ENCODE measurements around the gene VIM.
A peak's percentile ranks its signal among the peaks of the same experiment; 100 is the strongest.
"Not testable (repeated sequence)": the region's sequence is repeated elsewhere in the genome, so short reads cannot be mapped to it uniquely, and the experiment has no call there.

VIM gene

DNA sequence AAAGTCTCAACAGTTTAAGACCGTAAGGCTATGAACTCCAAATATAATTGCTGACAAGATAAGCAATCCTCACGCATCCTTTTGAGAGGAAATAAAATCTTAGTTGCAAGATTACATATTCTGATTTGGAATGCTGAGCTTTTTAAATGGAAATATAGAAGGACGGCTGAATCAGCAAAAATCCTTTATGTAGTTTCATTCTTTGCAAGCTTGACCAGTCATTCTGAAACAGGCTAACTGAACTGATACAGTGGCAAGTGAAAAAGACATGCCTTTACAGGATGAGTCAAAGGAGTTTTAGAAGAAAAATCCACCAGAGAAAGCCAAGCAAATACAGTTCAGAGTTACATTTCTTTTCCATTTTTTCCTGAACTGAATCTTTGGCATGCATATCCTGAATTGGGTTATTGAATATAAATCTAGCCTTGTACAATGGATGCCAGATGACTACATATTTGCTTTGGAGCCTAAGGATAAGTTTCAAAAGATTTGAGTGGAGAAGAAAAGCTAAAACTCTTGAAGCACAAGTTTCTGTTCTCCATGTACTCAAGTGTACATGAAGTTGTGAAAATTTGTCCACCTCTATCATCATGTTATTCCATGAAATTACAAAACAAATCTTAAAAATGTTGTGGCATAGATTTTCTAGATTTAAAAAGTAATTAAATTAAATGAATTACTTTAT, 4.4 kb downstream of the VIM start:
- no peak for DNase-seq (ENCODE audit: low spot score)

DNA sequence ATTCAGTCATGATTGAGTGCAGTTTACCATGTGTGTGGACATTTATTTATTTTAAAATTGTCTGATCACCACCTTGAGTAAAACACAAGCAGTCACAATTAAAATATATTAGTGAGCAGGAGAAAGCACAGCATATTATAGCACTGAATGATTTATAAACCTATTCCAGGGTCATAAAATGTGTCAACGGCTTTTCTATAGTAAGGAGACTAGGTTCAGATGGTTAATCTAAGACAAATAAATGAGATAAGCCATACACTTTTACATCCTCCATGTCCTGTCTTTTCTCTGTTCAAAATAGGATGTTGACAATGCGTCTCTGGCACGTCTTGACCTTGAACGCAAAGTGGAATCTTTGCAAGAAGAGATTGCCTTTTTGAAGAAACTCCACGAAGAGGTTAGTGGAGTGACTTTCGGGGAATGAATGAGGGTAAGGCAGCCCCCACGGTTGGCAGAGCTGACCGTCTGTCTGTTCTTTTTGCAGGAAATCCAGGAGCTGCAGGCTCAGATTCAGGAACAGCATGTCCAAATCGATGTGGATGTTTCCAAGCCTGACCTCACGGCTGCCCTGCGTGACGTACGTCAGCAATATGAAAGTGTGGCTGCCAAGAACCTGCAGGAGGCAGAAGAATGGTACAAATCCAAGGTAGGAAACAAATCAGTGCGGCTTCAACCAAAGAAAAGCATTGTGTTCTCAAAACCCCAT, 5.4 kb downstream of the VIM start:
- no peak for DNase-seq (ENCODE audit: low spot score)

DNA sequence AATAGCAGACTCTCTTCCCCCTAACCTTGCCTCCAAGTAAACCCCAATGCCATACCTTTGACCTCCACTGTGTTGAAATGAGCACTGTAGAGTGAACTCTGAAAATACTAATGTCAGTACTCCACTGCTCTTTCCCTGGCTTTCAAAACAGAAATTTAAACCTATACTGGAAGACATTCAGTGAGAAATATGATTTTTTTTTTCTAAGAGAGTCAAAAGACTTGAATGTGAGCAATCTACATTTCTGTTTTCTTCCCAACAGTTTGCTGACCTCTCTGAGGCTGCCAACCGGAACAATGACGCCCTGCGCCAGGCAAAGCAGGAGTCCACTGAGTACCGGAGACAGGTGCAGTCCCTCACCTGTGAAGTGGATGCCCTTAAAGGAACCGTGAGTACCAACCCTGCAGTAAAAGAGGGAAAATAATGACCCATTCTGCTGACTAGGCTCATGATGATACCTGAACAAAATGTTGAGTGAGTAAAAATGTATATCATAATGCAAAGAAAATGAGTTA, 6.4 kb downstream of the VIM start:
- no peak for DNase-seq (ENCODE audit: low spot score)

DNA sequence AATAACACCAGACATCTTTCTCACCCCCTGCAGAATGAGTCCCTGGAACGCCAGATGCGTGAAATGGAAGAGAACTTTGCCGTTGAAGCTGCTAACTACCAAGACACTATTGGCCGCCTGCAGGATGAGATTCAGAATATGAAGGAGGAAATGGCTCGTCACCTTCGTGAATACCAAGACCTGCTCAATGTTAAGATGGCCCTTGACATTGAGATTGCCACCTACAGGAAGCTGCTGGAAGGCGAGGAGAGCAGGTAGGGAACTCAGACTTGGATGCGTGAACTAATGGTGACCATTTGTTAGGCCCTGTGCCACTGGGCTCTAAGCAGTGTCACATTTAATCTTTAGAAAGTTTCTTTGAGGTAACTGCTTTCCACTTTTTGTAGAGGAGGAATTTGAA, 7.1 kb downstream of the VIM start:
- peak; percentile 38 for DNase-seq (ENCODE audit: low spot score)

DNA sequence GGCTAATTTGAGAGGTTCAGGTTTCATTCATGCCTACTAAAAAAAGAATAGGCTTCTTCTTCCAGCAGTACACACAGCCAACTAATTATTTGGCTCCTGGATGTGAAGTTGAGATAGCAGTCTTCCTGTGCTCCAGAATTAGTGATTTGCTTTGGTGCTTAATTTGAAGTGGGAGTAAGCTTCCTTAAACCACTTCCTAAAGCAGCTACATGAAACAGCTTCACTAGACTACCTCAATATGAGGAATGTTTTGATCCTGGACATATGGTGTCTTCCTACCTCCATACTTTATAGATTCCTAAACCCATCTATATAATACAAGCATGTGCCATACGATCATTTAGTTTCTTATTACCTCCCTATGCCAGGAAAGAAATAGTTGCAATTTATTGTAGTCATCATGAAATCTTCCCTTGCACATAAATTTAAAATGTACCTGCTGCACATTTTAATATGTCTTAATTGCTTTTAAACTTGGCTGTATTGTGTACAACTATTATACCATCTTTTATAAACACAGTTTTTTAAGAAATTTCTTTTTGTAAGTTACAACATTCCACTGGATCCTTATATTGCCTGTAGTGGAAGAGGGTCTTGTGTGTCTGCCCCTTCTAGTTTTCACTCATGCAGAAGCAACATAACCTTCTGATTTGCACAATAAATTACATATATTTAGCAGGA, 8.6 kb downstream of the VIM start:
- no peak for DNase-seq (ENCODE audit: low spot score)

DNA sequence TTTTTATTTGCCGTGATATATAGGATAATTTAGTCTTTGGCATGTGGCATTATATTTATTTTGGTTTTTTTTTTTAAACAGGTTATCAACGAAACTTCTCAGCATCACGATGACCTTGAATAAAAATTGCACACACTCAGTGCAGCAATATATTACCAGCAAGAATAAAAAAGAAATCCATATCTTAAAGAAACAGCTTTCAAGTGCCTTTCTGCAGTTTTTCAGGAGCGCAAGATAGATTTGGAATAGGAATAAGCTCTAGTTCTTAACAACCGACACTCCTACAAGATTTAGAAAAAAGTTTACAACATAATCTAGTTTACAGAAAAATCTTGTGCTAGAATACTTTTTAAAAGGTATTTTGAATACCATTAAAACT, 9.1 kb downstream of the VIM start:
- no peak for DNase-seq (ENCODE audit: low spot score)

DNA sequence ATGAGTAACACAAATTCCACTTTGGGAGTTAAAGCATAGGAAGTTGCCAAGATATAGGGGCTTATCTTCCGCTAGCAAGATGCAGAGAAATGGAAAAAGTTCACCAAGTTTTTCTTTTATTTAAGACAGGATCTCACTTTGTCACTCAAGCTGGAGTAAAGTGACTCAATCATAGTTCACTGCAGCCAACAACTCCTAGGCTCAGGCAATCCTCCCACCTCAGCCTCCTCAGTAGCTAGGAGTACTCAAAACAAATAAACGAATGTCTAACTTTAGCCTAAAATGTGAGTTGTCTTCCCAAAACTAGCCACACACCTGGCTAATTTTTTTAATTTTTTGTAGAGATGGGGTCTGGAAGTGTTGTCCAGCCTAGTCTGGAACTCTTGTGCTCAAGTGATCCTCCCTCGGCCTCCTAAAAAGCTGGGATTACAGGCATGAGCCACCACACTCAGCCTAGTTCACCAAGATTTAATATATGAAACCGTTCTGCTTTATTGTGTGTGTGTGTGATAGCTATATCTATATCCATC, 9.9 kb downstream of the VIM start:
- DNase-seq (ENCODE audit: low spot score): no peak

DNA sequence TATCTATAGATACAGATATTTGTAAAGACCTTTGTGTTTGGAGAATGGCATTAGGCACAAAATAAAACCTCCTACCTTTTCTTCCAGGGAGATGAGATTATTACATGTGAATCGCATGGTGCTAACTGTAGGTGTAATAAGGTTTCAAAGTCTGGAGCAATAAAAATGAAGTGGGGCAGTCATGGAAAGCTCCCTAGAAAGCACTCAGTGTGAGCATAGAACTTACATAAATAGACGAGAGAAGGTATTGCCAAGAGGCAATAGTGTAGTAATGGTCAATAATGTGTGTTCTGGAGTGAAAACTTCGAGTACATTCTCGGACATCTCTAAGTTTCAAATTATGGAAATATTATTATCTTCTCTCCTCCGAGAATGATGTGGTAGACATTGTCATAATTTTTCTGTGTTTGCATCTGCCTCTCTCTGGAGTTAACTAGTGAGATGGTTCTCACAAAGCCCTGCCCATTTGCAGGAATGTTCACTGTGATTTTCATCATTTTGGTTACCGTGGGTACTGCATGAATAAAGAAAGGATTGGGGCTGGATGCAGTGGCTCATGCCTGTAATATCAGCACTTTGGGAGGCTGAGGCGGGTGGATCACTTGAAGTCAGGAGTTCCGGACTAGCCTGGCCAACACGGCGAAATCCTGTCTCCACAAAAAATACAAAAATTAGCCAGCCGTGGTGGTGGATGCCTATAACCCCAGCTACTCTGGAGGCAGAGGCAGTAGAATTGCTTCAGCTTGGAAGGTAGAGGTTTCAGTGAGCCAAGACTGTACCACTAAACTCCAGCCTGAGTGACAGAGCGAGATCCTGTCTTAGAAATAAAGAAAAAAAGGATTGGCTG, 10.6 kb downstream of the VIM start:
- DNase-seq (ENCODE audit: low spot score): peak; percentile 35

DNA sequence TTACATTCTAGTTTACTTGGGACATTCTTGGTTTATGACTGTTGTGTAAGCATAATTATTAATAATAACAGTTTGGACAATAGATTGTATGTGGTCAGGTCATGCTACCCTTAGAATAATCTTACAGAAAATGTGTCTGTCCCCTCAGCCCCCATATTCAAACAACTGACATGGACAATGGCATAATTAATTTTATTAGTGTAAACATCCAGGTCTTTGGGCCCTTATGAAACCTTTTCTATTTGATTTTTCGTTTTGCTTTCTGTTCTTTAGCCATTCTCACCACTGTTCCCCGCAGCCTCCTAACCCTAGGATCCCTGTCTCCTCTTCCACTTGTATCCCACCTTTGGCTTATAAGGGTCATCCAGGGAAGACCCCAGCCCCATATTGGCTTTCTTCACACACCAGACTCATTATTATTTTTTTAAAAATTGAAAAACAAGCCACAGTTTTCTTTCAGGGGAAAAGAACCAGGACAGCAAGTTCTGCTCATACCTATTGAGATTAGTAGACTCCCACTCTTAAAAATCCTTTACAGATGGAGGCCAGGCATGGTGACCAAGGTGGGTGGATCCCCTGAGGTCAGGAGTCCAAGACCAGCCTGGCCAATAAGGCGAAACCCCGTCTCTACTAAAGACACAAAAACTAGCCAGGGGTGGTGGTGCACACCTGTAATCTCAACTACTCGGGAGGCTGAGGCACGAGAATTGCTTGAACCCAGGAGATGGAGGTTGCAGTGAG, 11.5 kb downstream of the VIM start:
- peak; percentile 34 for DNase-seq (ENCODE audit: low spot score)

DNA sequence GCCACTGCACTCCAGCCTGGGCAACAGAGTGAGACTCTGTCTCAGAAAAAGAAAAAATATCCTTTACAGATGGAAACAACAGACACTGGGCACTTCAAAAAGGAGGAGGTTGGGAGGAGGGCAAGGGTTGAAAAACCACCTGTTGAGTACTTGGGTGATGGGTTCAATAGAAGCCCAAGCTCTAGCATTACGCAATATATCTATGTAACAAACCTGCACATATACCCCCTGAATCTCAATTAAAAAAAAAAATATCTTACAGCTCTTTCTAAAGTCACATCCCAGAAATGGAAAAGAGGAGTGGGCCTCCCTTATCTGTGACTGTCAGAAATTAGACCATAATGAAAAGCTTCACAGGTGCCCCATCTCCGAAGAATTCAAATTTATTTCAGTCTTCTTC, 12.1 kb downstream of the VIM start:
- DNase-seq (ENCODE audit: low spot score): no peak

DNA sequence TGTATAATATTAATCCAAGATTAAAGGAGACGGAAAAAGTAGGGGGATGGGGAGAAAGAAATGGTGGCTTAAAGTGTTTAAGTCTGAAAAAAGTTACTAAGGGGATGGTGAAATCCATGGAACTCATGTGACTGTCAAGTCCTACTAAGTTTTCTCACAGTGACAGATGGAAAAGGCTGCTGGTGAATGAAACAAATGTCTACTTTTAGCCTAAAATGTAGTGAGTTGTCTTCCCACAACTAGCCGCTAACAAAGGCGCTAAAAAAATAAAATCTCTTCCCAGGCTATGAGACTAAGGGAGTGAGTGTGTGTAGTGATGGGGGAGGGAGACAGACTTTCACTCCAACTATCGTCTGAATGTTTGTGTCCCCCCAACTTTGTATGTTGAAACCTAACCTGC, 12.6 kb downstream of the VIM start:
- DNase-seq (ENCODE audit: low spot score): no peak

DNA sequence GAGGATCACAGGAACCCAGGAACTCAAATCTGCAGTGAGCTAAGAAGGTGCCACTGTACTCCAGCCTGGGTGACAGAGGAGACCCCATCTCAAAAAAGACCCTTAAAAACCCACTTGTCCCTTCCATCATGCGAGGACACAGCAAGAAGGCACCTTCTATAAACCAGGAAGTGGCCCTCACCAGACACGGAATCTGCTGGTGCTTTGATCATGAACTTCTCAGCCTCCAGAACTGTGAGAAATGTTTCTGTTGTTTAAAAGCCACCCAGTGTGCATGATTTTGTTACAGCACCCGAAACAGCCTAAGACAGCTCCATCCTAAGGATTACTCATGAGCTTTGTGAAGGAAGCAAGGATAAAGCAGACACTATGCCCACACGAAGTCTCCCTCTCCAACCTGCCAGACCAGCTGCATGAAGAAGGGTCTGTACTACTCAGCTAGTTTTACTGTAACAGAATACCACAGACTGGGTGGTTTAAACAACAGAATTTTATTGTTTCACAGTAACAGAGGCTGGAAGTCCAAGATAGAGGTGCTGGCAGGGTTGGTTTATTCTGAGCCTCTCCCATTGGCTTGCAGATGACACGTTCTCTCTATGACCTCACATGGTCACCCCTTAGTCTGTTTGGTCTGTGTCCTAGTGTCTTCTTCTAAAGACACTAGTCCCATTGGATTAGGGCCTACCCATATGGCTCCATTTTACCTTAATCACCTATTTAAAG, 13.7 kb downstream of the VIM start:
- no peak for DNase-seq (ENCODE audit: low spot score)

DNA sequence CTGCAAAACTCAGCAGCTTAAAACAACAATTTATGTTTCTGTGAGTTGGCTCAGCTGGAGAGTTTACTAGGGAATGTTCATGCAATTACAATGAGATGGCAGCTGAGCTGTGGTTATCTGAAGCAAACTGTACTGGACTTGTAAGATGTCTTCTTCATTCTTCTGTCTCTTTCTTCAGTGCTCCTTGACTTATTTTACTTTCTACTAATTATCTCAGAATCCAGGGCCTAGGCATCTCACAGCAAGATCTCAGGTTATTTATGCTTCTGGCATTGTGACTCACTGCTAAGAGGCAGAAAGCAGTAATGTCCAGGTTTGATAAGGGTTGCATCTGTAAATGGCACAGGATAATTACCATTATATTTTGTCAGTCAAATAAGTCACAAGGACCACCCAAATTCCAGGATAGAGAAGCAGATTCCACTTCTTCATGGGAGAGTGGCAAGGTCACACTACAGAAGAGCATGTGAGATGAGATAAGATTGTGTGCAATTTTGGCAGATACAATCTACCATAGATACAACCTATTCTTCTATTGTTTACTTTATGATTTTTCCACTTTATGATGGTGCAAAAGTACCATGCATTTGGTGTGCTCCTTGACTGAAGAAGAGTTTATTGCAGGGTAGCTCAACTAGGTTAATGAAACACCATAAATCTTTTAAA, 16.8 kb downstream of the VIM start:
- no peak for DNase-seq (ENCODE audit: low spot score)

DNA sequence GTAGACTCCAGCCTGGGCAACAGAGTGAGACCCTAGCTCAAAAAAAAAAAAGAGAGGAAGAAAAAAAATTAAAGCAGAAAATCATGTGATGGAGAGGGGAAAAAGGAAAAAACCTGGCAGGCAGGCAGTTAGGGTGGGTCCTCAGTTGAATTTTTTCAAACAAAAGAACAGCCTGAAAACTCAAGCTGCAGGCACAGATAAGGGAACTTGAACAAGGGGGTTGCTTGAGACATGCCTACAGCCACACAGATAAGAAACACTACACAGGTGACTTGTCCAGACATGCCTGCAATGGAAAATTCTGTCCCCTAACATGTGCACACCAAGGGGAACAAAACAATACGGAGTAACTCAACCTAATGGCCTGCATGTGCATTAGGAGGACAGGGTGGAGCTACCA, 19.2 kb downstream of the VIM start:
- no peak for DNase-seq (ENCODE audit: low spot score)

DNA sequence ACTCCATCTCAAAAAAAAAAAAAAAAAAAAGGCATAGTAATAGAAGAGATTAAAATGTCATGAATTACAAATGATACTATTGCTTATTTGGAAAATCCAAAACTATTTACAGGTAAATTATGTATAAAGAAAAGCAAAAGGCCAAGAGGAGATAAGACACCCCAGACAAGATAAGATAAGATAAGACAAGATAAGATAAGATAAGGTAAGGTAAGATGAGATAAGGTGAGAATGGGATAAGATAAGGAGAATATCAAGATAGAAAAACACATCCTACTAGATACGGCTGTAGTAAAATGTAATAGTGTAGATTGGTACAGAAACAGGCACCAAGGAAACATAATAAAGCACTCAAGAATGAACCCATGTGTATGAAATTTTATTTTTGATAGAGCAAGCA, 20.9 kb downstream of the VIM start:
- DNase-seq (ENCODE audit: low spot score): no peak

DNA sequence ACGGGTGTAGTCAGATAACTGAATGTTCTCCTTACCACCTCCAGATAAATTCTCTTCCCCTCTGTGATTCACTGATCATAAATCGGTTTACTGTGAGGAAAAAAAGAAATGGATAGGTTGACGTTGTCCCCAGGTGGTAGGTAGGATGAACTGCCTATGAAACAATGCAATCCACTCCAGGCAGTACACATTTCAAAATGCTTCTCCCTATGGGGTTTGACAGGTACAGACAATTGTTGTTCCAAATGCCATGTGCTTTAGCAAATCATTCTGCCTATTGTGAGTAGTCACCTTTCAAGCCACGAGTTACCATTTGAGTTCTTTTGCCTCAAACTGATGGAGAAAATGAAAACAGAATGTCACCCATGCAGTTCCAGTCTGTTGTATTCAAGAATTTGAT, 21.8 kb downstream of the VIM start:
- DNase-seq (ENCODE audit: low spot score): peak; percentile 27

DNA sequence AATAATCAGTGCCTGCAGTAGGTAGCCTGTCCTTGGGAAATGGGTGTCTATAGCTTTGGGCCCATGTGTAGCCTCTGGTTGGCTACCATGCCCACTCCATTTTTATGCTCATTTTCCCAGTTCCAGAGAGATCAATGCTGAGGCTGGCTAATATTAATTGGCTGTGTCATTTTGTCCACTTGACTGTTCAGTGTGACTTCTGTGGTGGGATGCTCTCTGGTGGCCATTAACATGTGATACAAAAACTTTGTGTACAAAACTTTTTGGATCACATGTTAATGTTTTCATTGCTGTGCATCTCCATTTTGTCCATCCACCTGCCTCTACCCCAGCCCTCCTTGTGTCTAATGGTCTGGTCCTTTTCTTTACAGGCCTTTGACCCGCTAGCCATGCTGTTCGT, 22.7 kb downstream of the VIM start:
- no peak for DNase-seq (ENCODE audit: low spot score)

DNA sequence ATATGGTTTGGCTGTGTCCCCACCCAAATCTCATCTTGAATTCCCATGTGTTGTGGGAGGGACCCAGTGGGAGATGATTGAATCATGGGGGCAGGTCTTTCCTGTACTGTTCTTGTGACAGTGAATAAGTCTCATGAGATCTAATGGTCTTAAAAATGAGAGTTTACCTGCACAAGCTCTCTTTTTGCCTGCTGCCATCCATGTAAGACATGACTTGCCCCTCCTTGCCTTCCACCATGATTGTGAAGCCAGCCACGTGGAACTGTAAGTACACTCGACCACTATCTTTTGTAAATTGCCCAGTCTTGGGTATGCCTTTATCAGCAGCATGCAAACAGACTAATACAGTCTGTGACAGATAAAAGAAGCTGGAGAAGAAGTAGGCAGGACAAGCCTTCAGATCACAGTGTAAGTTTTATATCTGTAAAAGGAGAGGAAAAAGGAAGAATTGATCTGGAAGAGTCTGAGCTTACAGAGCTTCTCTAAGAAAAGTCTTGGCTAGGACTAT, 26.6 kb downstream of the VIM start:
- DNase-seq (ENCODE audit: low spot score): not testable (repeated sequence)

DNA sequence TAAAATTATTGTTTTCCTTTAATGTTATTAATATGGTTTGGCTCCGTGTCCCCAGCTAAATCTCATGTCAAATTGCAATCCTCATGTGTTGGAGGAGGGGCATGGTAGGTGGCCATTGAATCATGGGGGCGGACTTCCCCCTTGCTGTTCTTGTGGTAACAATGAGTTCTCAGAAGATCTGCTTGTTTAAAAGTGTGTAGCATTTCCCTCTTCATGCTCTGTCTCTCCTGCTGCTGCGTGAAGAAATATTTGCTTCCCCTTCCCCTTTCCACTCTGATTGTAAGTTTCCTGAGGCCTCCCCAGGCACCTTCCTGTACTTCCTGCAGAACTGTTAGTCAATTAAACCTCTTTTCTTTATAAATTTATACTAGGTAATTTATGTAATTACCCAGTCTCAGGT, 27.5 kb downstream of the VIM start:
- DNase-seq (ENCODE audit: low spot score): no peak

DNA sequence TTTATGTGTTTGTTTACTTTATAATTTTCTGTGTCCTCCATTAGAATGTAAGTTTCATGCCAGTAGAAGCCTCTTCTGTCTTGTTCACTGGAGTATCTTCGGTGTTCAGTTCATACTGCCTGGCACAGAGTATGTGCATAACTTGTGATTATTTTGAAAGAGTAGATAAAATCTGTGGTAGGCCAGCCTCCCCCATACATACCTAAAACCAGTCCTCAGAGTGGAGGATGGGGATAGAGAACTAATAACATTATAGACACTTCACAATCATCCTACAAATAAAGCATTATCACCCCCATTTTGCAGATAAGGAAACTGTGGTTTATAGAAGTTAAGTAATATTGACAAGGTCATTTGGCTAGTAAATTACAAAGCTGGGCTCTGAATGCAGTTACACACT, 28.0 kb downstream of the VIM start:
- DNase-seq (ENCODE audit: low spot score): no peak
